Measurements from ENCODE around the gene TRABD2A. TPM values are rescaled to one million over a fixed set of nuclear protein-coding genes. Genes with fewer than 3 reads are reported as not detected.

TRABD2A gene
- total RNA-seq, 1 experiment from 2014 or later = 1.7 TPM

- Histone ChIP-seq H2BK12ac (ENCODE audit: insufficient read length, low read depth, low read length) (no peak overlapping the region), H2BK20ac (ENCODE audit: low read depth, low read length, poor library complexity, severe bottlenecking) (no peak overlapping the region), H2AK5ac (ENCODE audit: insufficient read length, low read length) (no peak overlapping the region), H3K9ac (ENCODE audit: extremely low read depth, insufficient read length, low read length) (no peak overlapping the region), H2BK120ac (ENCODE audit: low read depth, low read length, poor library complexity, severe bottlenecking) (no peak overlapping the region), H3K4ac (ENCODE audit: low read depth, low read length) (no peak overlapping the region), H3K4me1 (ENCODE audit: insufficient read depth, low read length) (no peaks in the 10 kb centered on the region), H3K23ac (ENCODE audit: insufficient read length, low read depth, low read length) (no peak overlapping the region), H3K23me2 (ENCODE audit: insufficient read length, low read depth, low read length, poor library complexity, severe bottlenecking) (no peaks in the 10 kb centered on the region), H3K18ac (ENCODE audit: insufficient read length, low read depth, low read length) (no peak overlapping the region), H4K20me1 (ENCODE audit: control insufficient read depth, insufficient read depth, insufficient read length) (no peaks in the 10 kb centered on the region), H2BK5ac (ENCODE audit: insufficient read length, low read length) (no peak overlapping the region), H3K14ac (ENCODE audit: insufficient read depth, low read length) (no peak overlapping the region), H3K56ac (ENCODE audit: insufficient read length, low read depth, low read length) (no peak overlapping the region), H3K27ac (ENCODE audit: insufficient read length, low read depth, low read length) (no peak overlapping the region), H3K79me2 (ENCODE audit: insufficient read depth, low read length) (no peaks in the 10 kb centered on the region), H4K8ac (replicated peaks; ENCODE audit: insufficient read length, low read depth, low read length) (no peak overlapping the region), H3K27me3 (ENCODE audit: insufficient read depth, low read length) (no peaks in the 10 kb centered on the region; the same call in 1 of the 2 replicates), H4K91ac (ENCODE audit: insufficient read length, low read depth, low read length) (no peak overlapping the region), H2BK15ac (ENCODE audit: low read depth, low read length) (no peak overlapping the region), H2AFZ (ENCODE audit: low read length) (no peak overlapping the region), H3K79me1 (ENCODE audit: insufficient read depth, low read depth, low read length, poor library complexity, severe bottlenecking) (no peaks in the 10 kb centered on the region), H4K5ac (ENCODE audit: insufficient read length, low read depth, low read length) (no peak overlapping the region), H3K4me2 (ENCODE audit: insufficient read depth, insufficient read length, low read length) (no peak overlapping the region), H3K9me3 (ENCODE audit: control insufficient read depth, low read depth, low read length) (no peaks in the 10 kb centered on the region), H3T11ph (ENCODE audit: low read length) (no peak overlapping the region)
- H3K9me3 Mint-ChIP-seq = no peaks in the 10 kb centered on the region
- H3K27ac Mint-ChIP-seq = peak overlapping the region in 1 of 3 experiments; percentile 11; a peak in 1 of 7 replicates
- TF ChIP-seq CTCF (conservative IDR thresholded peaks at IDR 0.05) = no peak
- H3K27me3 Mint-ChIP-seq (ENCODE audit: low read depth) = no peaks in the 10 kb centered on the region
- H3K4me3 Mint-ChIP-seq = no peak overlapping the region
- no CpG with 5 or more reads among the region's 7 CpGs for WGBS (ENCODE audit: extremely low coverage, insufficient read length, low lambda C conversion rate)
- no peaks in the 10 kb centered on the region for H3K36me3 Mint-ChIP-seq (ENCODE audit: insufficient read depth in 1 of 3, low read depth in 3 of 3)
- DNase-seq = no peak
- peaks cover 12 to 16% of the 10 kb centered on the region in 2 experiments for H3K4me1 Mint-ChIP-seq
Observed at GRCh38 chr2:84919885-84920580, 39.1 kb upstream of the TRABD2A start.
